Measurements from ENCODE around the gene PACS2. TPM values are rescaled to one million over a fixed set of nuclear protein-coding genes. Genes with fewer than 3 reads are reported as not detected.

Gene PACS2
- total and polyA plus RNA-seq, 2 of the 8 experiments (the other 6 are each of a cell fraction or from before 2014, with no cell fraction given): 38.0 to 62.8 TPM

GRCh38 chr14:105408592-105408991 is 94.0 kb downstream of the PACS2 start:
- peaks cover 0 to 6% of the 10 kb centered on the region in 2 experiments for H4K20me1 ChIP-seq (replicated peaks in 1 of 2; ENCODE audit: control insufficient read depth in 1 of 2, insufficient read depth in 2 of 2, low read length in 2 of 2)
- ChIA-PET POLR2A (ENCODE audit: partially characterized antibody) (interaction anchor here (0.9 to 3.0 kb wide), 5 partner anchors 10 to 72 kb away, joined by 3 to 9 read pairs (median 3); partner anchors contain the start of gene TEX22), CTCF (ENCODE audit: partially characterized antibody) (interaction anchor here (0.6 to 1.5 kb wide), 4 partner anchors 22 to 72 kb away, joined by 3 to 6 read pairs (median 4); no protein-coding TSS in a partner anchor)
- TF ChIP-seq EP300 (IDR thresholded peaks at IDR 0.05; ENCODE audit: borderline replicate concordance in 1 of 2, low read depth in 2 of 2, low read length in 2 of 2): no peak
- TF ChIP-seq TCF12 (IDR thresholded peaks at IDR 0.05; ENCODE audit: low read depth, low read length): no peak
- TF ChIP-seq TAF7 (optimal IDR thresholded peaks at IDR 0.05; ENCODE audit: borderline replicate concordance, low read depth, low read length): no peak
- peak; percentile 58 for TF ChIP-seq MAFK (IDR thresholded peaks at IDR 0.05; ENCODE audit: low read depth, low read length)
- TF ChIP-seq SIX5 (IDR thresholded peaks at IDR 0.05; ENCODE audit: low read depth, low read length): no peak
- TF ChIP-seq JUND (IDR thresholded peaks at IDR 0.05; ENCODE audit: low read length): no peak
- TF ChIP-seq CTBP2 (IDR thresholded peaks at IDR 0.05; ENCODE audit: borderline replicate concordance, insufficient read depth, insufficient read length, low read length): no peak
- no peak overlapping the region for H2BK12ac ChIP-seq (ENCODE audit: low read depth, low read length)
- DNase-seq (ENCODE audit: low read depth in 1 of 2, low spot score in 2 of 2) (no peak), FAIRE-seq (no peak)
- no peaks in the 10 kb centered on the region for H3K79me2 ChIP-seq (ENCODE audit: control insufficient read depth in 1 of 2, insufficient read depth in 2 of 2, low read length in 2 of 2)
- H3K23ac ChIP-seq (ENCODE audit: insufficient read length): no peak overlapping the region
- no peak overlapping the region for H2BK120ac ChIP-seq (replicated peaks; ENCODE audit: low read depth, low read length)
- H4K91ac ChIP-seq (replicated peaks; ENCODE audit: insufficient read length, low read length): no peak overlapping the region
- no peak overlapping the region for H3K9ac ChIP-seq (replicated peaks in 1 of 4; ENCODE audit: extremely low read depth in 1 of 4, low read depth in 3 of 4, low read length in 3 of 4)
- H2BK15ac ChIP-seq (ENCODE audit: low read length): no peak overlapping the region
- H3K4me1 ChIP-seq (replicated peaks in 1 of 4; ENCODE audit: control insufficient read depth in 3 of 4, insufficient read depth in 4 of 4, low read length in 3 of 4): peaks cover 0 to 8% (median 4%) of the 10 kb centered on the region in 4 experiments; a peak in 6 of 7 replicates
- no peak overlapping the region for H3K18ac ChIP-seq (ENCODE audit: extremely low read depth, low read length)
- peaks cover 8 to 40% (median 32%) of the 10 kb centered on the region in 4 experiments for H3K27me3 ChIP-seq (replicated peaks in 1 of 4; ENCODE audit: control insufficient read depth in 3 of 4, extremely low read depth in 1 of 4, insufficient read depth in 3 of 4, low read length in 3 of 4)
- no peak overlapping the region for H3K4me3 ChIP-seq (ENCODE audit: extremely low read depth in 1 of 4, insufficient read depth in 2 of 4, low read depth in 3 of 4, low read length in 4 of 4)
- H2BK20ac ChIP-seq (ENCODE audit: low read length): no peak overlapping the region
- H3K9me3 ChIP-seq (ENCODE audit: insufficient read depth in 2 of 2, low read depth in 1 of 2, low read length in 1 of 2): peaks cover 14 to 21% of the 10 kb centered on the region in 2 experiments; a peak in 2 of 4 replicates
- no peak overlapping the region for H3K56ac ChIP-seq (replicated peaks; ENCODE audit: insufficient read length, low read depth, low read length)
- no peak overlapping the region for H3K4ac ChIP-seq (replicated peaks; ENCODE audit: insufficient read length, low read depth, low read length)
- H3K79me1 ChIP-seq (ENCODE audit: low read depth, low read length): no peaks in the 10 kb centered on the region
- H2AFZ ChIP-seq (ENCODE audit: low read length): no peak overlapping the region
- H3K14ac ChIP-seq (ENCODE audit: insufficient read length): no peak overlapping the region
- no peak overlapping the region for H3K4me2 ChIP-seq (ENCODE audit: insufficient read depth in 1 of 2, low read depth in 2 of 2, low read length in 2 of 2)
- no peak overlapping the region for H3K27ac ChIP-seq (ENCODE audit: low read depth, low read length)
- H2AK5ac ChIP-seq (ENCODE audit: low read depth, low read length): no peak overlapping the region
- H4K5ac ChIP-seq (ENCODE audit: insufficient read length, low read depth, low read length): no peak overlapping the region
- no peaks in the 10 kb centered on the region for H3K36me3 ChIP-seq (ENCODE audit: control insufficient read depth in 2 of 4, insufficient read depth in 4 of 4, low read length in 3 of 4)
- no peak overlapping the region for H2BK5ac ChIP-seq (ENCODE audit: low read depth, low read length)
- 91% methylated on average over 10 of the region's 13 CpGs; no CpG with 5 or more reads in 1 of the 2 experiments for WGBS, 2 experiments (ENCODE audit: extremely low coverage in 1 of 2, insufficient coverage in 1 of 2, insufficient read length in 1 of 2, insufficient replicate concordance in 2 of 2, low coverage in 1 of 2, low lambda C conversion rate in 2 of 2, missing lambda C conversion rate in 1 of 2)
- H3K23me2 ChIP-seq (ENCODE audit: low read depth, low read length): peaks cover 6% of the 10 kb centered on the region; the same call in 1 of the 2 replicates
- no peak overlapping the region for H4K8ac ChIP-seq (ENCODE audit: extremely low read depth, insufficient read depth, low read length)

Measured in H1 (cell line).